Stimulated activated CD8-positive, alpha-beta memory T cell treated with anti-CD3 and anti-CD28 coated beads, Interleukin-15, amount 100 ng/mL, for 1 hour (primary cell): ENCODE data around the gene SNX27.
"Not testable (repeated sequence)": the region's sequence is repeated elsewhere in the genome, so short reads cannot be mapped to it uniquely, and the experiment has no call there.

Experiments used
- DNase-seq: peaks from one replicate; pipeline ENCODE4 v3.0.0-alpha.2; 2020; ENCODE audit warnings: low read depth

Gene SNX27

DNA sequence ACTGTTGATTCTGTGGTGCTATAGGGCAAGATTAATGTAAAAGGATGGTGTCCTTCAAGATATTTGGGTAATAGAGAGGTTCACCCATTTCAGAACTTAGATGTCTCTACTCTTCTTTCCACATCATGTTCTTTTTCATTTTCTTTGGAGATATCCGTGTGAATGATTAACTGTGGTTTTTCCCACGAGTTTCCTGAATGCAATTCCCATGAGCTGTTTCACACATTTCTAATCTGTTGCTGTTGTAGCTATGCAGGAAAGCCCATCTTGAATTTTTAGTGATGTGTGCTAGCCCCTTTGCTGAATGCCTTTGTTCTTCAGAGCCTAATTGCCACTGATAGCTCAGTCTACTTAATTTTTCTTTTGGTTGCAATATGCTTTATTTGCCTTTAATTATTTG, 27.6 kb downstream of the SNX27 start:
- DNase-seq = no peak

- DNase-seq = no peak
Measured at GRCh38 chr1:151641229-151641628, 29.4 kb downstream of the SNX27 start.

DNA sequence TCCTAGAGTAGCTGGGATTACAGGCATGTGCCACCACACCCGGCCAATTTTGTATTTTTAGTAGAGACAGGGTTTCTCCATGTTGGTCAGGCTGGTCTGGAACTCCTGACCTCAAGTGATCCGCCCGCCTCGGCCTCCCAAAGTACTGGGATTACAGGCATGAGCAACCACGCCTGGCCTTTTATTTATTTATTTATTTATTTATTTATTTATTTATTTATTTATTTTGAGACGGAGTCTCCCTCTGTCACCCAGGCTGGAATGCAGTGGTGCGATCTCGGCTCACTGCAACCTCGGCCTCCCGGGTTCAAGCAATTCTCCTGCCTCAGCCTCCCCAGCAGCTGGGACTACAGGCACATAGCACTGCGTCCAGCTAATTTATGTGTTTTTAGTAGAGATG, 31.2 kb downstream of the SNX27 start:
- not testable (repeated sequence) for DNase-seq

DNA sequence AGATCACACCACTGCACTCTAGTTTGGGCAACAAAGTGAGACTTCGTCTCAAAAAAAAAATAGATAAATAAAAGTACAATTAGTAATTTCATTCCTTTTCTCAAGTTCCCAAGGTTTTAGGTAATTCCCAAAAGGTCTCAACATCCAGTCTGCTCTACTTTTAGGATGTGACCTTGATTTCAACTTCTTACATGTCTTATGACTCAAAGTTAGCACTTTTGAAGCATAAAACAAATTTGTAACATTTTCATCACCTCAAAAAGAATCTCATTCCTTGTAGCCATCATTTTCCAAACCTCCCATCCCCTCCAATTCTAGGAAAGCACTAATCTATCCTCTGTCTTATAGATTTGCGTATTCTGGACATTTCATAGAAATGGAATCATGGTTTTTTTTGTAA, 32.2 kb downstream of the SNX27 start:
- DNase-seq = no peak

- no peak for DNase-seq
Measured at GRCh38 chr1:151653397-151653796, 41.5 kb downstream of the SNX27 start.

- no peak for DNase-seq
Measured at GRCh38 chr1:151655371-151655770, 43.5 kb downstream of the SNX27 start.

- no peak for DNase-seq
Measured at GRCh38 chr1:151661751-151662150, 49.9 kb downstream of the SNX27 start.

GRCh38 chr1:151668090-151668489, 56.2 kb downstream of the SNX27 start:
- DNase-seq = no peak

- DNase-seq = not testable (repeated sequence)
Measured at GRCh38 chr1:151670036-151670675, 58.3 kb downstream of the SNX27 start.

DNA sequence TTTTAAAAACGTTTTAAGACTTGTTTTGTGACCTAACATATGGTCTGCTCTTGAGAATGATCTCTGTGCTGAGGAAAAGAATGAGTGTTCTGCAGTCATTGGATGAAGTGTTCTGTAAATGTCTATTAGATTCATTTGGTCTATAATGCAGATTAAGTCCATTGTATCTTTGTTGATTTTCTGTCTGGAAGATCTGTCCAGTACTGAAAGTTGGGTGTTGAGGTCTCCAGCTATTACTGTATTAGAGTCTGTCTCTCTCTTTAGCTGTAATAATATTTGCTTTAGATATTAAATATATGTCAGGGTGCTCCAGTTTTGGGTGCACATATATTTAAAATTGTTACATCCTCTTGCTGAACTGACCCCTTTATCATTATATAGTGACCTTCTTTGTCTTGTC, 61.6 kb downstream of the SNX27 start:
- DNase-seq = no peak

DNA sequence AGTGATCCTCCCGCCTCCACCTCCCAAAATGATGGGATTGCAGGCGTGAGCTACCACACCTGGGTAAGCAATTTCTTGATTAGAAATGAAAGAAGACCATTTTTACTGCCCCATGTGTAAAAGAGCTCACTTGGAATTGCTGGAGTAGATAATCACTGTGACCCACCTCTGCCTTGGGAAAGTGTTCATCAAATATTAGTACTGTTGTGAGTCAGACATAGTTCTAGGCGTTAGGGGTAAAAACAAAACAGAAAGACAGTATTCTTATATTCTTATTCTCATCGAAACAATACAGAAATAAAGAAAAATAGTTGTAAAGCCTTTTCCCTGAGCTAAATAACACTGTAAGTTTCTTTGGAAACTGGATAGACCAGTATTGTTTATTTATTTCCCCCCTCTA, 68.5 kb downstream of the SNX27 start:
- DNase-seq = no peak

GRCh38 chr1:151680826-151681225, 69.0 kb downstream of the SNX27 start:
- no peak for DNase-seq

GRCh38 chr1:151681923-151682322, 70.1 kb downstream of the SNX27 start:
- DNase-seq = no peak

DNA sequence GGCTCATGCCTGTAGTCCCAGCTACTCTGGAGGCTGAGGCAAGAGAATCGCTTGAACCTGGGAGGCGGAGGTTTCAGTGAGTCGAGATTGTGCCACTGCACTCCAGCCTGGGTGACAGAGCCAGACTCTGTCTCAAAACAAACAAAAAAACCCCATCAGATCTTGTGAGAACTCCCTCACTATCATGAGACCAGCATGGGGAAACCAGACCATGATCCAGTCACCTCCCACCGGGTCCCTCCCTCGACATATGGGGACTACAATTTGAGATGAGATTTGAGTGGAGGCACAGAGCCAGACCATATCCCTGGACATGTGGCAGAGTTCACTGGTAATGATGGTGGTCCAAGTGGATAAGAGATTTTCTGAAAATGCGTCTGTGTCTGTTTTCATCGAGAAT, 71.1 kb downstream of the SNX27 start:
- not testable (repeated sequence) for DNase-seq

DNA sequence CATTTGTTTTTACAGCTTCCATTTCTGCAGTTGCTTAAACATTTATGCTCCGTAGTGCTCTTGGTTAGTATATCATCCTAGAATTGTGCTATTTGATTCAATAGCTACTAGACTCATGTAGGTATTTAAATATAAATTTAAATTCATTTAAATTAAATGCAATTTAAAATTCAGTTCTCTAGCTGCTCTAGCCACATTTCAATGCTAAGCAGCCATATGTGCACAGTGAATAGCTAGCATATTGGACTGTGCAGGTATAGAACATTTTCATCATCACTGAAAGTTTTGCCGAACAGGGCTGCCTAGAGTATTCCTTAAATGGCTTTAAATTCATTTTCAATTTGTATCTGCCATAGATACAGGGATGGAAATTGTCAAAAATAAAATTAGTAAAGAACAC, 72.3 kb downstream of the SNX27 start:
- DNase-seq = no peak

DNA sequence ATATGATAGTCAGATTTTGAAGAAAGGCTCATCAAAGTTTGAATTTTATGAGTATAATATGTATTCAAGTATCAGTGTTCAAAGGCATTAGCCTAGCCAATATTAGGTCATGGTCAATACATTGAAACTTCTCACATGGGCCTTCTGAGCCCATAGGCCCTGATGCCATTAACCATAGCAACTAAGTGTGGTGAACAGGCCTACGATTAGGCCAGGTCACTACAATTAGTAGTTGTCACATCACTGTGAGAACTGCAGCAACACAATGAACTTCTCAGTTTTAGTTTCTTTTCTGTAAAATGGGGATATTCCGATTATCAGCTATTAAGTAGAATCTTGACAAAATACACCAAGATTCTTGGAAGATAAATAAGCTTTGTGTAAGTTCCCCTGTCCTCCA, 74.7 kb downstream of the SNX27 start:
- no peak for DNase-seq

- DNase-seq = no peak
Measured at GRCh38 chr1:151689494-151689893, 77.6 kb downstream of the SNX27 start.

DNA sequence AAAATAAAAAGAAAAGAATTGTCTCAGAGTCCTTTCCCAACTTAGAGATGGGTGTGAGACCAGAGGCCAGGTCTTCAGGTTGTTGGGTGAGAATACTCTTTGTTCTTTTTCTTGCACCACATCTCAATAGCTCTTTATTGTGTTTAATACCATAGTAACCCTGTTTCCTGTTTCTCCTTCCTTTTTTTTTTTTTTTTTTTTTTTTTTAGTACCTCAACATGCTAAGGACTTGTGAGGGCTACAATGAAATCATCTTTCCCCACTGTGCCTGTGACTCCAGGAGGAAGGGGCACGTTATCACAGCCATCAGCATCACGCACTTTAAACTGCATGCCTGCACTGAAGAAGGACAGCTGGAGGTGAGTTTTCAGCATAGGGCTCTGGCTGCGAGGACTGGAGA, 80.4 kb downstream of the SNX27 start:
- no peak for DNase-seq

DNA sequence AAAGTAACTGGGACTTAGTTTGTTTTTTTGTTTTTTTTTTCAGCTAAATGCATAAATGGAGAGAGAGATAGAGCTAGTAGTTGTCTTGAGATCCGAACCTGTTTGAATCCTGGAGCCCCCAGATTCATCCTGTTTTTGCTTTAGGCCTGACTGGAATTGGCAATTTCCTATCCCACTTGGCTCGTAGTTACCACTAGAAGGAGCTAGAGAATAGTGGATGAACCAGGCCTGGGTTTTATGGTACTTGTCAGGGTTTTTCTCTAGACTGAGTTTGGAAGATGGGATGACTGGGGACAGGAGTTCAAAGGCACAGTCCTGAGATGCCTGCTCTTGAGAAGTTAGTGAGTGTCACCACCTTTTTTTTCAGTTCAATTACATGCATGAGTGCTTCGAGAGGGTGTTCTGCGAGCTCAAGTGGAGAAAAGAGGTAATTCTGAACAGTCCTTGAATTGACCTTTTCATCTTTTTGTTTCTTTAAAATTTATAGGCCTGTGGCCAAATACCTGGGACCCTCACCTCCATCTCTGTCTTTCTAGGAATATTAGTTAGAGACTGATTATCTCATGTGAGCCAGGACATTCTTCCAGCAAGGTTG, 81.3 kb downstream of the SNX27 start:
- no peak for DNase-seq

- DNase-seq = no peak
Measured at GRCh38 chr1:151701515-151701914, 89.7 kb downstream of the SNX27 start.

DNA sequence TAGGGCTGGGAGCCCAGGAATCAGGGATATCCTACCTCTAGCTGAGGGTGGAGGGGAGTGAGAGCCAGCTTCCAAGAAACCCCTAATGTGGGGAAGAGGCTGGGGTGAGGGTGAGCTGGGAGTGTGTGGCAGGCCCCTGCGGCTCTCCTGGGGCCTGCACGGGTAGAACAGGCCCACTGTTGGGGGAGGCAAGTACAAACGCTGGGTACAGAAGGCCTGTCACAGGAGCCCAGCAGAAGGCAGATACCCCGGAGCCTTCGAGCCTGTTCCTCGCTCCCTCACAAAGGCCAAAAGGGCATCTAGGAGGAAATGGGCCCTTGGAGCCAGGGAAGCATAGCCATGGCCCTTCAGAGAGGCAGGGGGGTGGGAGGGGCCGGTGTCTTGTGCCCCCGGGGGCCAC, 91.1 kb downstream of the SNX27 start:
- no peak for DNase-seq

DNA sequence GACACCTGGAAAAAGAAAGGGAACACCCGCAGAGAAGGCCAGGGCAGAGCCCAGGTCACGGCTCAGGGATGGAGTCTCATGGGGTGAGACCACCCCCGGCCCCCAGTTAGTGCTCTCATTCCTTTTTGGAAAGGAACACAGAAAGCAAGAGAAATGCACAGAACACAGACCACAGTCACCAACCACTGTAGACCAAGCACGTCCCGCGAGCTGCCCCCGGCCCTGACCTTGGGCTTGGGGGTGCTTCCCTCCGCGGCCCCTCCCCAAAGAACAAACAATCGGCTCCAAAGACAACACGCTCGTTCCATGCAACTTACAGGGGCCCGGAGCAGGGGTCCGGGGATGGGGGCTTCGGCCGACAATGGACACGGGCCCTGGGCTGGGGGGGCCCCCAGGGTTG, 92.0 kb downstream of the SNX27 start:
- no peak for DNase-seq

DNA sequence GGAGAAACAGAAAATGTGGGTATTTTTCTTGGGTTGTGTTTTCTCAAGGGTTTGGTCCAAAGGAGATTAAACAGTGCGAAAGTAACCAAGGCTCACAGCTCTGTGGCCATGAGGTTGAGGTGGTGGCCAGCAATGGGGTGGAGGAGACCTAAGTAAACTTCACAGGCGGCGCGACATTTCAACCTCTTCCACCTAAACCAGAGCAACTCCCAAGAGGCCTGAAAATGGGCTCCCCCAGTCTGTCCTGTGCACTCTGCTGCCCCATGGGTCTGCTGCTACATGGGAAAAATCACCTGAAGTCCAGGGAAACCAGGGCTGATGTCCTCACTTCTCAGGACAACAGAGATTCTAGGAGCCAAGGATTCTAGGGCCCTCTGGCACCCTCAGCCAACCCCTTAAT, 92.4 kb downstream of the SNX27 start:
- DNase-seq = no peak

DNA sequence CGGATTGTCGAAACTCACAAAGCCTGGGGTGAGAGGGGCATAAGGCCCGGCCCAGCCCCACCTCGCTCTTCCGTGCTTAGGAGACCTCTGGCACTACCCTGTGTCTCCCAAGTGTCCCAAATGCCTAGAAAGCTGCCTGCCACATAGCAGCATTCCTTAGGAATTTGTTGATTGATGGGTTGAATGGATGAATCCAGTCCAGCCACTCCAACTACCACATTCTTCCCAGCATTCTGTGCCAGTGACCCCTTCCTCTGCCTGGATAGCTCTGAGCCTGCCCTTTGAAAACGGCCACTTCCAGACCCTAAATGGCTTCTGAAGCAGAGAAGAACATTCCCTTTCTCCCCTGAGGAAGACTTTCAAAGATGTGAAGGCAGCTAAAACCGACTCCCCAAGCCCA, 93.3 kb downstream of the SNX27 start:
- no peak for DNase-seq
